Endothelial cell of umbilical vein (primary cell): Measurements from ENCODE around the gene FRMD5.

Source experiments
- CTCF ChIP-seq, 2 donors: IDR thresholded peaks; 1 replicate in 1 of 2; 2 replicates in 1 of 2; pipeline ENCODE4 v1.5.1; 2011; ENCODE audit warnings: low read length in 2 of 2, mild to moderate bottlenecking in 2 of 2, moderate library complexity in 2 of 2, control low read depth in 1 of 2, inconsistent platforms in 1 of 2, low read depth in 1 of 2; ENCODE audit not compliant: insufficient read depth in 1 of 2; ENCODE audit errors: extremely low read depth in 1 of 2
- EZH2 ChIP-seq: IDR thresholded peaks from 2 replicates; pipeline ENCODE4 v1.6.1; 2012; ENCODE audit warnings: borderline replicate concordance, low read depth, mild to moderate bottlenecking, moderate library complexity, low read length, inconsistent platforms; ENCODE audit not compliant: severe bottlenecking
- FOS ChIP-seq: IDR thresholded peaks from 2 replicates; pipeline ENCODE4 v1.6.1; 2011; ENCODE audit warnings: mild to moderate bottlenecking, low read length, moderate library complexity, borderline replicate concordance; ENCODE audit not compliant: insufficient read depth
- GATA2 ChIP-seq: IDR thresholded peaks from 2 replicates; pipeline ENCODE4 v1.7.0; 2011; ENCODE audit warnings: low read depth, mild to moderate bottlenecking, moderate library complexity, mixed read lengths, low read length; ENCODE audit not compliant: insufficient read length, insufficient read depth
- JUN ChIP-seq: IDR thresholded peaks from 2 replicates; pipeline ENCODE4 v1.6.1; 2011; ENCODE audit warnings: borderline replicate concordance, low read depth; ENCODE audit not compliant: insufficient read length, insufficient read depth
- MYC ChIP-seq: IDR thresholded peaks from one replicate; pipeline ENCODE4 v1.6.1; 2011; ENCODE audit warnings: mild to moderate bottlenecking, low read depth, low read length
- POLR2A ChIP-seq: IDR thresholded peaks from 2 replicates; pipeline ENCODE4 v1.6.1; 2012; ENCODE audit warnings: low read depth, mild to moderate bottlenecking, control low read depth, low read length
- POLR2AphosphoS5 ChIP-seq: IDR thresholded peaks from 2 replicates; pipeline ENCODE4 v1.6.1; 2012; ENCODE audit warnings: low read depth, mild to moderate bottlenecking, control low read depth, low read length, moderate library complexity; ENCODE audit not compliant: insufficient read depth
- TF ChIP-seq, protein P1 (sequence below): IDR thresholded peaks from 2 replicates; pipeline ENCODE4 v1.6.1; 2011; ENCODE audit not compliant: insufficient read depth, insufficient read length

DNA sequence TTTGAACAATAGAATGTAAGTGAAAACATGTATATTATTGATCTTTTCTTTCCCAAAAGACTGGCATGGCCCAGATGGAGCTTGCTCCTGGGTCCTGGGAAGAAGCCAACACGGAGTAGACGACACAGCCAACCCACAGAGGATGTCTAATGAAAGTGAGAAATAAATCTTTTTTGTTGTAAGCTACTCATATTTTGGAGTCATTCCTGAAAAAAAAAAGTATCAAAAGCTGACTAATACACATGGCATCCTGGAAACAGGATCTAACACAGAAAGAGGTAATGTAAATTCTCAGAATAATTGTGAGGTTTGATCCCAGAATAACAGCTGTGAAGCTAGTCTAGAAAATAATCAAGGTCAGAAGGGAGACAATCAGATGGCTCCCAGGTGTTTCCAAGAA, 12.6 kb upstream of the FRMD5 start:
- no peak for TF ChIP-seq CTCF (IDR thresholded peaks at IDR 0.05; ENCODE audit: extremely low read depth in 1 of 2, insufficient read depth in 1 of 2, low read depth in 1 of 2, low read length in 2 of 2)
- no peak for TF ChIP-seq POLR2A
- no peak for TF ChIP-seq EZH2
- TF ChIP-seq, protein P1, sequence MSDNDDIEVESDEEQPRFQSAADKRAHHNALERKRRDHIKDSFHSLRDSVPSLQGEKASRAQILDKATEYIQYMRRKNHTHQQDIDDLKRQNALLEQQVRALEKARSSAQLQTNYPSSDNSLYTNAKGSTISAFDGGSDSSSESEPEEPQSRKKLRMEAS: no peak
- TF ChIP-seq POLR2AphosphoS5: no peak
- peak; percentile 75 for TF ChIP-seq FOS
- no peak for TF ChIP-seq MYC
- peak; percentile 88 for TF ChIP-seq JUN
- no peak for TF ChIP-seq GATA2
